Left kidney (tissue), 2 donors: ENCODE results near the gene PCDHGA8. TPM values are rescaled to one million over a fixed set of nuclear protein-coding genes. Genes with fewer than 3 reads are reported as not detected.
"Not testable (repeated sequence)": the region's sequence is repeated elsewhere in the genome, so short reads cannot be mapped to it uniquely, and the experiment has no call there.

Source experiments
- DNase-seq: peaks from one replicate; pipeline ENCODE4 v3.0.0-alpha.2; 2013
- polyA plus RNA-seq: library from polyadenylated mRNA; unstranded; fragments of 120-200 nt; gene quantifications from one replicate; pipeline ENCODE4 v1.2.1, GENCODE V29; 2013; ENCODE audit not compliant: insufficient read length

PCDHGA8 gene
- polyA plus RNA-seq, 1 donor = 0.60 TPM

DNA sequence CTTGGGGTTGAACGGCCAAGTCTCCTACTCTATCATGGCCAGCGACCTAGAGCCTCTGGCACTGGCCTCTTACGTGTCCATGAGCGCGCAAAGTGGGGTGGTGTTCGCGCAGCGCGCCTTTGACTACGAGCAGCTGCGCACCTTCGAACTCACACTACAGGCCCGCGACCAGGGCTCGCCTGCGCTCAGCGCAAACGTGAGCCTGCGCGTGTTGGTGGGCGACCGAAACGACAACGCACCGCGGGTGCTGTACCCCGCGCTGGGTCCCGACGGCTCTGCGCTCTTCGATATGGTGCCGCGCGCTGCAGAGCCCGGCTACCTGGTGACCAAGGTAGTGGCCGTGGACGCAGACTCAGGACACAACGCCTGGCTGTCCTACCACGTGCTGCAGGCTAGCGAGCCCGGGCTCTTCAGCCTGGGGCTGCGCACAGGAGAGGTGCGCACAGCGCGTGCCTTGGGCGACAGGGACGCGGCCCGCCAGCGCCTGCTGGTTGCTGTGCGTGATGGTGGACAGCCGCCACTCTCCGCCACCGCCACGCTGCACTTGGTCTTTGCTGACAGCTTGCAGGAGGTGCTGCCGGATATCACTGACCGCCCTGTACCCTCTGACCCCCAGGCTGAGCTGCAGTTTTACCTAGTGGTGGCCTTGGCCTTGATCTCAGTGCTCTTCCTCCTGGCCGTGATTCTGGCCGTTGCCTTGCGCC lies 7.3 kb downstream of the PCDHGA8 start:
- DNase-seq = no peak

DNA sequence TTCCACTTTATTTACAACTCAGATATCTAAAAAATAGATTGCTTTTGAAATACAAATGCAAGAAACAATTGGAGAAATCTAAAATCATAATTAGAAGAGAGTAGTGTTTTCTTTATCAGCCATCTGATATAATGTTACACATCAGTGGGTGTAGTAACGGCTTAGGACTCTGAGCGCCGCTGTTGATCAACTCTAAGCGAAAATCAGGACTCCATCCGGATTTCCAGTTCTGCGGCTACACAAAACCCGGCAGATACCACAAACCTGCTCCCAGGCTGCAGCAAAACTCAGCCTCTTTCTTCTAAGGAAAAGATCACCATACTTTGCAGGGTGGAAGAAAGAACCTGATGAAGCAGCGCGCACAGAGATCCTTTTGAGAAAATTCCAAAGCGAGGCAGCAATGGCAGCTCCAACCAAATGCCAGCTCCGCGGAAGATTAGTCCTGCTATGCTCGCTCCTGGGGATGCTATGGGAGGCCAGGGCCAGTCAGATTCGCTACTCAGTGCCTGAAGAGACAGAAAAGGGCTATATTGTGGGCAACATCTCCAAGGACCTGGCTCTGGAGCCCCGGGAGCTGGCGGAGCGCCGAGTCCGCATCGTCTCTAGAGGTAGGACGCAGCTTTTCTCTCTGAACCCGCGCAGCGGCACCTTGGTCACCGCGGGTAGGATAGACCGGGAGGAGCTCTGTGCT lies 10.3 kb downstream of the PCDHGA8 start, which contains the start of gene PCDHGA9:
Gene PCDHGA9, plus strand, starts transcription at position 226 of the 691 bp plus-strand sequence. Its CDS starts 175 bp downstream, at position 401.
- no peak for DNase-seq

DNA sequence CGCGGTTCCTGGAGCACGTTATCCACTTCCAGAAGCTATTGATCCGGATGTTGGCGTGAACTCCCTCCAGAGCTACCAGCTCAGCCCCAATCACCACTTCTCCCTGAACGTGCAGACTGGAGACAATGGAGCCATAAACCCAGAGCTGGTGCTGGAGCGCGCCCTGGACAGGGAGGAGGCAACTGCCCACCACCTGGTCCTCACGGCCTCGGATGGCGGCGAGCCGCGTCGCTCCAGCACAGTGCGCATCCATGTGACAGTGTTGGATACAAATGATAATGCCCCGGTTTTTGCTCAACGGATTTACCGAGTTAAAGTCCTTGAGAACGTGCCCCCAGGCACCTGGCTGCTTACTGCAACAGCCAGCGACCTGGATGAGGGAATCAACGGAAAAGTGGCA lies 11.0 kb downstream of the PCDHGA8 start:
- no peak for DNase-seq

DNA sequence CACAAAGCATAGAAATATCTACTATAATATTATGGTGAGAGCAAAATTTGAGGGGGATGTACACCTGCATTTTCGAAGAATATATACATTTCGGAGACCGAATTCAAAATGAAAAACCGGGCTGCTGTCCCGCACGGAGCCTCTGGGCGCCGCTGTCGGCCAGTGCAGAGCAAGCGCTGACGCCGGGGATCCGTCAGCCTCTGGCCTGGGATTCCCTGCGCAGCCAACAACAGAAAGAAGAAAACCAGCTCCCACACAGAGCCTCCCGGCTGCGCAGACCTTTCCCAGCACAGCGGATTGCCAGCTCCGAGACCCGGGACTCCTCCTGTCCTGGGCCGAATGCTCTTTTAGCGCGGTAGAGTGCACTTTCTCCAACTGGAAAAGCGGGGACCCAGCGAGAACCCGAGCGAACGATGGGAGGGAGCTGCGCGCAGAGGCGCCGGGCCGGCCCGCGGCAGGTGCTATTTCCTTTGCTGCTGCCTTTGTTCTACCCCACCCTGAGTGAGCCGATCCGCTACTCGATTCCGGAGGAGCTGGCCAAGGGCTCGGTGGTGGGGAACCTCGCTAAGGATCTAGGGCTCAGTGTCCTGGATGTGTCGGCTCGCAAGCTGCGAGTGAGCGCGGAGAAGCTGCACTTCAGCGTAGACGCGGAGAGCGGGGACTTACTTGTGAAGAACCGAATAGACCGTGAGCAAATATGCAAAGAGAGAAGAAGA lies 15.5 kb downstream of the PCDHGA8 start, which contains the start of gene PCDHGB6:
Gene PCDHGB6, plus strand, starts transcription at position 232 of the 716 bp plus-strand sequence. Its CDS starts 182 bp downstream, at position 414.
- DNase-seq = not testable (repeated sequence)

DNA sequence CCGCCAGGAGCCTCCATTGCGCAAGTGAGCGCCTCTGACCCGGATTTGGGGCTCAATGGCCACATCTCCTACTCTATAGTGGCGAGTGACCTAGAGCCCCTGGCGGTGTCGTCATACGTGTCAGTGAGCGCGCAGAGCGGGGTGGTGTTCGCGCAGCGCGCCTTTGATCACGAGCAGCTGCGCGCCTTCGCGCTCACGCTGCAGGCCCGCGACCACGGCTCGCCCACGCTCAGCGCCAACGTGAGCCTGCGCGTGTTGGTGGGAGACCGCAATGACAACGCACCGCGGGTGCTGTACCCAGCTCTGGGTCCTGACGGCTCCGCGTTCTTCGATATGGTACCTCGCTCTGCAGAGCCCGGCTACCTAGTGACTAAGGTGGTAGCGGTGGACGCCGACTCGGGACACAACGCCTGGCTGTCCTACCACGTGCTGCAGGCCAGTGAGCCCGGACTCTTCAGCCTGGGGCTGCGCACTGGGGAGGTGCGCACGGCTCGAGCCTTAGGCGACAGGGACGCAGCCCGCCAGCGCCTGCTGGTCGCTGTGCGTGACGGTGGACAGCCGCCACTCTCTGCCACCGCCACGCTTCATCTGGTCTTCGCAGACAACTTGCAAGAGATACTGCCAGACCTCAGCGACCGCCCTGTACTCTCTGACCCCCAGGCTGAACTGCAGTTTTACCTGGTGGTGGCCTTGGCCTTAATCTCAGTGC lies 17.3 kb downstream of the PCDHGA8 start:
- DNase-seq = no peak

DNA sequence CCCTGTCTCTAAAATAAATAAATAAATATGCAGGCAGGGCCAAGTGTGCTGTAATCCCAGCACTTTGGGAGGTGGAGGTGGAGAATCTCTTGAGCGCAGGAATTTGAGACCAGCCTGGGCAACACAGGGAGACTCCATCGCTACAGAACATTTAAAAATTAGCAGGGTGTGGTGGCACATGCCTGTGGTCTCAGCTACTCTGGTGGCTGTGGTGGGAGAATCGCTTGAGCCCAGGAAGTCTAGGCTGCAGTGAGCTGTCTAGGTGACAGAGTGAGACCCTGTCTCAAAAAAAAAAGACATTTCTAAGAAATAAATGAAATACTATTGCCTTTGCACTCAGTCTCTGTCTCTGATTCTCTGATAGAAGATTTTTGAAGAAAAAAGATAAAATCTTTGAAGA lies 19.1 kb downstream of the PCDHGA8 start:
- no peak for DNase-seq

DNA sequence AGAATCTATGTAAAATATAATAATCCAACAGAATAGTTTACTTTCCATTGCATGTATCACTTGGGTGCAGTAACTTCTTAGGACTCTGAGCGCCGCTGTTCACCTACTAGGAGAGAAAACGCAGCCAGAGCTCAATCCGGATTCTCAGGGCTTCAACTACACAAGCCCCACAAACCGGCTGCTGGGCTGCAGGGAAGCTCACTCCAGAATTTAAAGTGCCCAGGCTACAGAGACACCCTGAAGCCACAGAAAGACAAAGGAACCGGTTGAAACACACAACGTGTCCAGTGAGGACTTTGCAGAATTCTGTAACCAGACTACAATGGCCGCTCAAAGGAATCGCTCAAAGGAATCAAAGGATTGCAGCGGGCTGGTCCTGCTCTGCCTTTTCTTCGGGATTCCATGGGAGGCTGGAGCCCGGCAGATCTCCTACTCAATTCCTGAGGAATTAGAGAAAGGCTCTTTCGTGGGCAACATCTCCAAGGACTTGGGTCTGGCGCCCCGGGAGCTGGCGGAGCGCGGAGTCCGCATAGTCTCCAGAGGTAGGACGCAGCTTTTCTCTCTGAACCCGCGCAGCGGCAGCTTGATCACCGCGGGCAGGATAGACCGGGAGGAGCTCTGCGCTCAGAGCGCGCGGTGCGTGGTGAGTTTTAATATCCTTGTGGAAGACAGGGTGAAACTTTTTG lies 20.6 kb downstream of the PCDHGA8 start, which contains the start of gene PCDHGA10:
Gene PCDHGA10, plus strand, starts transcription at position 134 of the 686 bp plus-strand sequence. Its CDS starts 189 bp downstream, at position 323.
- DNase-seq = no peak

DNA sequence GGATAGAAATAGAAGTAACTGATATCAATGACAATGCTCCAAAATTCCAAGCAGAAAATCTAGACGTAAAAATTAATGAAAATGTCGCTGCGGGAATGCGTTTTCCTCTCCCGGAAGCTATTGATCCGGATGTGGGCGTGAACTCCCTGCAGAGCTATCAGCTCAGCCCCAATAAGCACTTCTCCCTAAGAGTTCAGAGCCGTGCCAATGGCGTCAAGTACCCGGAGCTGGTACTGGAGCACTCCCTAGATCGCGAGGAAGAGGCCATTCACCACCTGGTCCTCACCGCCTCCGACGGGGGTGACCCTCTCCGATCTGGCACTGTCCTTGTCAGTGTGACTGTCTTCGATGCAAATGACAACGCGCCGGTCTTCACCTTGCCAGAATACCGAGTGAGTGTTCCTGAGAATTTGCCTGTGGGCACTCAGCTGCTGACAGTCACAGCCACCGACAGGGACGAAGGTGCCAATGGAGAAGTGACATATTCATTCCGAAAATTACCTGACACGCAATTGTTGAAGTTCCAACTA lies 21.2 kb downstream of the PCDHGA8 start:
- no peak for DNase-seq

DNA sequence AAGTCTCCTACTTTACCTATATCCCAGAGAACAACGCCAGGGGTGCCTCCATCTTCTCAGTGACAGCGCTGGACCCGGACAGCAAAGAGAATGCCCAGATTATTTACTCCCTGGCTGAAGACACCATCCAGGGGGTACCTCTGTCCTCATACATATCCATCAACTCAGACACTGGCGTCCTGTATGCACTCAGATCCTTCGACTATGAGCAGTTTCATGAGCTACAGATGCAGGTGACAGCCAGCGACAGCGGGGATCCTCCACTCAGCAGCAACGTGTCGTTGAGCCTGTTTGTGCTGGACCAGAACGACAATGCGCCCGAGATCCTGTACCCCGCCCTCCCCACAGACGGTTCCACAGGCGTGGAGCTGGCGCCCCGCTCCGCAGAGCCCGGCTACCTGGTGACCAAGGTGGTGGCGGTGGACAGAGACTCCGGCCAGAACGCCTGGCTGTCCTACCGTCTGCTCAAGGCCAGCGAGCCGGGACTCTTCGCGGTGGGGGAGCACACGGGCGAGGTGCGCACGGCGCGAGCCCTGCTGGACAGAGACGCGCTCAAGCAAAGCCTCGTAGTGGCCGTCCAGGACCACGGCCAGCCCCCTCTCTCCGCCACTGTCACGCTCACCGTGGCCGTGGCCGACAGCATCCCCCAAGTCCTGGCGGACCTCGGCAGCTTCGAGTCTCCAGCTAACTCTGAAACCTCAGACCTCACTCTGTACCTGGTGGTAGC lies 22.3 kb downstream of the PCDHGA8 start:
- DNase-seq = not testable (repeated sequence)

DNA sequence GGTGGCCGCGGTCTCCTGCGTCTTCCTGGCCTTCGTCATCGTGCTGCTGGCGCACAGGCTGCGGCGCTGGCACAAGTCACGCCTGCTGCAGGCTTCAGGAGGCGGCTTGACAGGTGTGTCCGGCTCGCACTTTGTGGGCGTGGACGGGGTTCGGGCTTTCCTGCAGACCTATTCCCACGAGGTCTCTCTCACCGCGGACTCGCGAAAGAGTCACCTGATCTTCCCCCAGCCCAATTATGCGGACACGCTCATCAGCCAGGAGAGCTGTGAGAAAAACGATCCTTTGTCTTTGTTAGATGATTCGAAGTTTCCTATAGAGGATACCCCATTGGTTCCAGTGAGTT lies 22.8 kb downstream of the PCDHGA8 start:
- not testable (repeated sequence) for DNase-seq

DNA sequence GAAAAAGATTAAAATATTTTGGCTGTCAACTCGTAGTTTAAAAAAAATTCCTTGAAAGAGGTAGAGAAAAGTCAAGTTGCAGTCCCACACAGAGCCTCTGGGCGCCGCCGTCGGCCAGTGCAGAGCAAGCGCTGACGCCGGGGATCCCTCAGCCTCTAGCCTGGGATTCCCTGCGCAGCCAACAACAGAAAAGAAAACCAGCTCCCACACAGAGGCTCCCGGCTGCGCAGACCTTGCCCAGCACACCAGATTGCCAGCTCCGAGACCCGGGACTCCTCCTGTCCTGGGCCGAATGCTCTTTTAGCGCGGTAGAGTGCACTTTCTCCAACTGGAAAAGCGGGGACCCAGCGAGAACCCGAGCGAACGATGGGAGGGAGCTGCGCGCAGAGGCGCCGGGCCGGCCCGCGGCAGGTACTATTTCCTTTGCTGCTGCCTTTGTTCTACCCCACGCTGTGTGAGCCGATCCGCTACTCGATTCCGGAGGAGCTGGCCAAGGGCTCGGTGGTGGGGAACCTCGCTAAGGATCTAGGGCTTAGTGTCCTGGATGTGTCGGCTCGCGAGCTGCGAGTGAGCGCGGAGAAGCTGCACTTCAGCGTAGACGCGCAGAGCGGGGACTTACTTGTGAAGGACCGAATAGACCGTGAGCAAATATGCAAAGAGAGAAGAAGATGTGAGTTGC lies 25.2 kb downstream of the PCDHGA8 start, which contains the start of gene PCDHGB7:
Gene PCDHGB7, plus strand, starts transcription at position 184 of the 679 bp plus-strand sequence. Its CDS starts 183 bp downstream, at position 367.
- DNase-seq = peak; percentile 60

DNA sequence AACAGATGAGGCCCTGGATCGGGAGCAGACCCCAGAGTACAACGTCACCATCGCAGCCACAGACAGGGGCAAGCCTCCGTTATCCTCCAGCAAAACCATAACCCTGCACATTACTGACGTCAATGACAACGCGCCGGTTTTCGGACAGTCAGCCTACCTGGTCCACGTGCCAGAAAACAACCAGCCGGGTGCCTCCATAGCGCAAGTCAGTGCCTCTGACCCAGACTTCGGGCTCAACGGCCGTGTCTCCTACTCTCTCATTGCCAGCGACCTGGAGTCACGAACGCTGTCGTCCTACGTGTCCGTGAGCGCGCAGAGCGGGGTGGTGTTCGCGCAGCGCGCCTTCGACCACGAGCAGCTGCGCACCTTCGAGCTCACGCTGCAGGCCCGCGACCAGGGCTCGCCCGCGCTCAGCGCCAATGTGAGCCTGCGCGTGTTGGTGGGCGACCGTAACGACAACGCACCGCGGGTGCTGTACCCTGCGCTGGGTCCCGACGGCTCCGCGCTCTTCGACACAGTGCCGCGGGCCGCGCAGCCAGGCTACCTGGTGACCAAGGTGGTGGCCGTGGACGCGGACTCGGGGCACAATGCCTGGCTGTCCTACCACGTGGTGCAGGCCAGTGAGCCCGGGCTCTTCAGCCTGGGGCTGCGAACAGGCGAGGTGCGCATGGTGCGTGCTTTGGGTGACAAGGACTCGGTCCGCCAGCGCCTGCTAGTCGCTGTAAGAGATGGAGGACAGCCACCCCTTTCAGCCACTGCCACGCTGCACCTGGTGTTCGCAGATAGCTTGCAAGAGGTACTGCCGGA lies 26.8 kb downstream of the PCDHGA8 start:
- no peak for DNase-seq

DNA sequence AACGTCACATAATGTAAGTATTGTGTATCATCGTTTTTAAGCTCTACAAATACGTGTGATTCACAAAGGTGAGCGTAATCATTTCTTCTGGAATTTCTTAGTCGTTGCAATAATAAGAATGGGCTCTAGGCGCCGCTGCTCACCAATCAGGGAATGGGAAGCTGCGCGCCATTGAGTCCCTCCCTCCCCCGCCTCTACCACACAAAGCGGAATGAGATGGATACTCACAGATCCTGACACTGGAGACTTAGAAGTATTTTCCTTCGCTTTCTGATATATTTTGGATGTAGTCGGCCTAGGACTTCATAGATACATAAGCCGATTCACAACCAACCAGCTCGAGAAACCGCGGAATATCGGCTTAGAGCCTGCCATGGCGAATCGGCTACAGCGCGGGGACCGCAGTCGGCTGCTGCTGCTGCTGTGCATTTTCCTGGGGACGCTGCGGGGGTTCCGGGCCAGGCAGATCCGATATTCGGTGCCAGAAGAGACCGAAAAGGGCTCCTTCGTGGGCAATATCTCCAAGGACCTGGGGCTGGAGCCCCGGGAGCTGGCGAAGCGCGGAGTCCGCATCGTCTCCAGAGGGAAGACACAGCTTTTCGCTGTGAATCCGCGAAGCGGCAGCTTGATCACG lies 28.5 kb downstream of the PCDHGA8 start, which contains the start of gene PCDHGA11:
Gene PCDHGA11, plus strand, starts transcription at position 197 of the 634 bp plus-strand sequence. Its CDS starts 177 bp downstream, at position 374.
- DNase-seq = no peak

DNA sequence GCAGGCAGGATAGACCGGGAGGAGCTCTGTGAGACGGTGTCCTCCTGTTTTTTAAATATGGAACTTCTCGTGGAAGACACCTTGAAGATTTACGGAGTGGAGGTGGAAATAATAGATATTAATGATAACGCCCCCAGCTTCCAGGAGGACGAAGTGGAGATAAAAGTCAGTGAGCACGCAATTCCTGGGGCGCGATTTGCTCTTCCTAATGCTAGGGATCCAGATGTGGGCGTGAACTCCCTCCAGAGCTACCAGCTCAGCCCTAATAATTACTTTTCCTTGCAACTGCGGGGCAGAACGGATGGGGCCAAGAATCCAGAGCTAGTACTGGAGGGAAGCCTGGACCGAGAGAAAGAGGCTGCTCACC lies 29.0 kb downstream of the PCDHGA8 start:
- no peak for DNase-seq

DNA sequence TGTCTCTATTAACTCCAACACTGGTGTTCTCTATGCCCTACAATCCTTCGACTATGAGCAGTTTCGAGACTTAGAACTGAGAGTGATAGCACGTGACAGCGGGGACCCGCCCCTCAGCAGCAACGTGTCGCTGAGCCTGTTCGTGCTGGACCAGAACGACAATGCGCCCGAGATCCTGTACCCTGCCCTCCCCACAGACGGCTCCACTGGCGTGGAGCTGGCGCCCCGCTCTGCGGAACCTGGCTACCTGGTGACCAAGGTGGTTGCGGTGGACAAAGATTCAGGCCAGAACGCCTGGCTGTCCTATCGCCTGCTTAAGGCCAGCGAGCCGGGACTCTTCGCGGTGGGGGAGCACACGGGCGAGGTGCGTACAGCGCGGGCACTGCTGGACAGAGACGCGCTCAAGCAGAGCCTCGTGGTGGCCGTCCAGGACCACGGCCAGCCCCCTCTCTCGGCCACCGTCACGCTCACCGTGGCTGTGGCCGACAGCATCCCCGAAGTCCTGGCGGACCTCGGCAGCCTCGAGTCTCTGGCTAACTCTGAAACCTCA lies 30.4 kb downstream of the PCDHGA8 start:
- DNase-seq = no peak

DNA sequence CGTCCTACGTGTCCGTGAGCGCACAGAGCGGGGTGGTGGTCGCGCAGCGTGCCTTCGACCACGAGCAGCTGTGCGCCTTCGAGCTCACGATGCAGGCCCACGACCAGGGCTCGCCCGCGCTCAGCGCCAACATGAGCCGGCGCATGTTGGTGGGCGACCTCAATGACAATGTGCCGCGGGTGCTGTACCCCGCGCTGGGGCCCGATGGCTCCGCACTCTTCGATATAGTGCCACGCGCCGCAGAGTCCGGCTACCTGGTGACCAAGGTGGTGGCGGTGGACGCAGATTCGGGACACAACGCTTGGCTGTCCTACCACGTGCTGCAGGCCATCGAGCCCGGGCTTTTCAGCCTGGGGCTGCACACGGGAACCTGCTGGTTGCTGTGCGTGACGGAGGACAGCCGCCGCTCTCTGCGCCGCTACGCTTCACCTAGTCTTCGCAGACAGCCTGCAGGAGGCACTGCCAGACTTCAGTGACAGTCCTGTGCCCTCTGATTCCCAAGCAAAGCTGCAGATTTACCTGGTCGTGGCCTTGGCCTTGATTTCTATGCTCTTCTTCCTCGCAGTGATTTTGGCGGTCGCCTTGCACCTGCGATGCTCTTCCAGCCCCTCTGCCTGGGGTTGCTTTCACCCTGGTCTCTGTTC lies 35.5 kb downstream of the PCDHGA8 start:
- DNase-seq = no peak
